Urothelium cell line (cell line): ENCODE data around the gene CELF3.
"Not testable (repeated sequence)": the region's sequence is repeated elsewhere in the genome, so short reads cannot be mapped to it uniquely, and the experiment has no call there.

Experiments
- DNase-seq: peaks from one replicate; pipeline ENCODE4 v3.0.0; 2011; ENCODE audit warnings: low spot score, mixed read lengths
- FAIRE-seq: peaks from 2 replicates; lab custom pipeline; 2011; peaks lifted over from hg19 to GRCh38; lab: Jason Lieb, UNC

Gene CELF3

DNA sequence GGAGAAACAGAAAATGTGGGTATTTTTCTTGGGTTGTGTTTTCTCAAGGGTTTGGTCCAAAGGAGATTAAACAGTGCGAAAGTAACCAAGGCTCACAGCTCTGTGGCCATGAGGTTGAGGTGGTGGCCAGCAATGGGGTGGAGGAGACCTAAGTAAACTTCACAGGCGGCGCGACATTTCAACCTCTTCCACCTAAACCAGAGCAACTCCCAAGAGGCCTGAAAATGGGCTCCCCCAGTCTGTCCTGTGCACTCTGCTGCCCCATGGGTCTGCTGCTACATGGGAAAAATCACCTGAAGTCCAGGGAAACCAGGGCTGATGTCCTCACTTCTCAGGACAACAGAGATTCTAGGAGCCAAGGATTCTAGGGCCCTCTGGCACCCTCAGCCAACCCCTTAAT lies 12.4 kb downstream of the CELF3 start:
- no peak for FAIRE-seq

DNA sequence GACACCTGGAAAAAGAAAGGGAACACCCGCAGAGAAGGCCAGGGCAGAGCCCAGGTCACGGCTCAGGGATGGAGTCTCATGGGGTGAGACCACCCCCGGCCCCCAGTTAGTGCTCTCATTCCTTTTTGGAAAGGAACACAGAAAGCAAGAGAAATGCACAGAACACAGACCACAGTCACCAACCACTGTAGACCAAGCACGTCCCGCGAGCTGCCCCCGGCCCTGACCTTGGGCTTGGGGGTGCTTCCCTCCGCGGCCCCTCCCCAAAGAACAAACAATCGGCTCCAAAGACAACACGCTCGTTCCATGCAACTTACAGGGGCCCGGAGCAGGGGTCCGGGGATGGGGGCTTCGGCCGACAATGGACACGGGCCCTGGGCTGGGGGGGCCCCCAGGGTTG lies 12.8 kb downstream of the CELF3 start:
- no peak for FAIRE-seq
- no peak for DNase-seq

More for the DNA sequence above, 12.4 kb downstream of the CELF3 start:
- no peak for DNase-seq

DNA sequence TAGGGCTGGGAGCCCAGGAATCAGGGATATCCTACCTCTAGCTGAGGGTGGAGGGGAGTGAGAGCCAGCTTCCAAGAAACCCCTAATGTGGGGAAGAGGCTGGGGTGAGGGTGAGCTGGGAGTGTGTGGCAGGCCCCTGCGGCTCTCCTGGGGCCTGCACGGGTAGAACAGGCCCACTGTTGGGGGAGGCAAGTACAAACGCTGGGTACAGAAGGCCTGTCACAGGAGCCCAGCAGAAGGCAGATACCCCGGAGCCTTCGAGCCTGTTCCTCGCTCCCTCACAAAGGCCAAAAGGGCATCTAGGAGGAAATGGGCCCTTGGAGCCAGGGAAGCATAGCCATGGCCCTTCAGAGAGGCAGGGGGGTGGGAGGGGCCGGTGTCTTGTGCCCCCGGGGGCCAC lies 13.7 kb downstream of the CELF3 start:
- no peak for FAIRE-seq
- DNase-seq: no peak

DNA sequence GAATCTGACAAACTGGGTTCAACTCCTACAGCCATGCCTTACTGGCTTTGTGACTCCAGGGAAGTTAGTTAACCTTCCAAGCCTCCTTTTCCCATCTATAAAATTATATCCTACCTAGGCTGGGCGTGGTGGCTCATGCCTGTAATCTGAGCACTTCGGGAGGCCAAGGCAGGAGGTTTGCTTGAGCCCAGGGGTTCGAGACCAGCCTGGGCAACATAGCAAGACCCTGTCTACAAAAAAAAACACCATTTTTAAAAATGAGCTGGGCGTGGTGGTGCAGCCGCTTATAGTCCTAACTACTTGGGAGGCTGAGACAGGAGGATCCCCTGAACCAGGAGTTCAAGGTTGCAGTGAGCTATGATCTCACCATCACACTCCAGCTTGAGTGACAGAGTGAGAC lies 15.1 kb downstream of the CELF3 start:
- FAIRE-seq: no peak

DNA sequence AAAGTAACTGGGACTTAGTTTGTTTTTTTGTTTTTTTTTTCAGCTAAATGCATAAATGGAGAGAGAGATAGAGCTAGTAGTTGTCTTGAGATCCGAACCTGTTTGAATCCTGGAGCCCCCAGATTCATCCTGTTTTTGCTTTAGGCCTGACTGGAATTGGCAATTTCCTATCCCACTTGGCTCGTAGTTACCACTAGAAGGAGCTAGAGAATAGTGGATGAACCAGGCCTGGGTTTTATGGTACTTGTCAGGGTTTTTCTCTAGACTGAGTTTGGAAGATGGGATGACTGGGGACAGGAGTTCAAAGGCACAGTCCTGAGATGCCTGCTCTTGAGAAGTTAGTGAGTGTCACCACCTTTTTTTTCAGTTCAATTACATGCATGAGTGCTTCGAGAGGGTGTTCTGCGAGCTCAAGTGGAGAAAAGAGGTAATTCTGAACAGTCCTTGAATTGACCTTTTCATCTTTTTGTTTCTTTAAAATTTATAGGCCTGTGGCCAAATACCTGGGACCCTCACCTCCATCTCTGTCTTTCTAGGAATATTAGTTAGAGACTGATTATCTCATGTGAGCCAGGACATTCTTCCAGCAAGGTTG lies 23.4 kb downstream of the CELF3 start:
- DNase-seq (no peak), FAIRE-seq (no peak)

More for the DNA sequence above, 15.1 kb downstream of the CELF3 start:
- no peak for DNase-seq

DNA sequence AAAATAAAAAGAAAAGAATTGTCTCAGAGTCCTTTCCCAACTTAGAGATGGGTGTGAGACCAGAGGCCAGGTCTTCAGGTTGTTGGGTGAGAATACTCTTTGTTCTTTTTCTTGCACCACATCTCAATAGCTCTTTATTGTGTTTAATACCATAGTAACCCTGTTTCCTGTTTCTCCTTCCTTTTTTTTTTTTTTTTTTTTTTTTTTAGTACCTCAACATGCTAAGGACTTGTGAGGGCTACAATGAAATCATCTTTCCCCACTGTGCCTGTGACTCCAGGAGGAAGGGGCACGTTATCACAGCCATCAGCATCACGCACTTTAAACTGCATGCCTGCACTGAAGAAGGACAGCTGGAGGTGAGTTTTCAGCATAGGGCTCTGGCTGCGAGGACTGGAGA lies 24.4 kb downstream of the CELF3 start:
- DNase-seq (no peak), FAIRE-seq (no peak)

DNA sequence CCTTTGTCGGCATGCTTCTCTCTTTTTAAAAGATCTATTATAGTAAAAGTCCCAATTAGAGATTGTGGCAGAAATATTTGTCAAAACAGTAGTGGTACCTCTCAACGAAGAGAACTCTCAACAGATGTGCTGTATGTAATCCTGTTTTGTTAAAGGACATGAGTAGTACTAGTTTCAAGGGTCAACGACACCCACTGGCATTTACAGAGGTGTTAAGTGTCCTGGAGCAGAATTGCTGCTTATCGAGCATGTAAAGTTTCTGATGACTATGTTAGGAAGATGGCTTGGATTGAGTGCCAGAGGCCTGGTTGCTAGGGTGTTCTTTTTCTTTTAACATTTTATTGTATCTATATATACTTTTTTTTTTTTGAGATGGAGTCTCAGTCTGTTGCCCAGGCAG lies 27.1 kb downstream of the CELF3 start:
- DNase-seq (no peak), FAIRE-seq (no peak)

DNA sequence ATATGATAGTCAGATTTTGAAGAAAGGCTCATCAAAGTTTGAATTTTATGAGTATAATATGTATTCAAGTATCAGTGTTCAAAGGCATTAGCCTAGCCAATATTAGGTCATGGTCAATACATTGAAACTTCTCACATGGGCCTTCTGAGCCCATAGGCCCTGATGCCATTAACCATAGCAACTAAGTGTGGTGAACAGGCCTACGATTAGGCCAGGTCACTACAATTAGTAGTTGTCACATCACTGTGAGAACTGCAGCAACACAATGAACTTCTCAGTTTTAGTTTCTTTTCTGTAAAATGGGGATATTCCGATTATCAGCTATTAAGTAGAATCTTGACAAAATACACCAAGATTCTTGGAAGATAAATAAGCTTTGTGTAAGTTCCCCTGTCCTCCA lies 30.0 kb downstream of the CELF3 start:
- no peak for DNase-seq
- FAIRE-seq: no peak

DNA sequence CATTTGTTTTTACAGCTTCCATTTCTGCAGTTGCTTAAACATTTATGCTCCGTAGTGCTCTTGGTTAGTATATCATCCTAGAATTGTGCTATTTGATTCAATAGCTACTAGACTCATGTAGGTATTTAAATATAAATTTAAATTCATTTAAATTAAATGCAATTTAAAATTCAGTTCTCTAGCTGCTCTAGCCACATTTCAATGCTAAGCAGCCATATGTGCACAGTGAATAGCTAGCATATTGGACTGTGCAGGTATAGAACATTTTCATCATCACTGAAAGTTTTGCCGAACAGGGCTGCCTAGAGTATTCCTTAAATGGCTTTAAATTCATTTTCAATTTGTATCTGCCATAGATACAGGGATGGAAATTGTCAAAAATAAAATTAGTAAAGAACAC lies 32.5 kb downstream of the CELF3 start:
- no peak for FAIRE-seq
- DNase-seq: no peak

DNA sequence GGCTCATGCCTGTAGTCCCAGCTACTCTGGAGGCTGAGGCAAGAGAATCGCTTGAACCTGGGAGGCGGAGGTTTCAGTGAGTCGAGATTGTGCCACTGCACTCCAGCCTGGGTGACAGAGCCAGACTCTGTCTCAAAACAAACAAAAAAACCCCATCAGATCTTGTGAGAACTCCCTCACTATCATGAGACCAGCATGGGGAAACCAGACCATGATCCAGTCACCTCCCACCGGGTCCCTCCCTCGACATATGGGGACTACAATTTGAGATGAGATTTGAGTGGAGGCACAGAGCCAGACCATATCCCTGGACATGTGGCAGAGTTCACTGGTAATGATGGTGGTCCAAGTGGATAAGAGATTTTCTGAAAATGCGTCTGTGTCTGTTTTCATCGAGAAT lies 33.7 kb downstream of the CELF3 start:
- FAIRE-seq, DNase-seq: not testable (repeated sequence)

DNA sequence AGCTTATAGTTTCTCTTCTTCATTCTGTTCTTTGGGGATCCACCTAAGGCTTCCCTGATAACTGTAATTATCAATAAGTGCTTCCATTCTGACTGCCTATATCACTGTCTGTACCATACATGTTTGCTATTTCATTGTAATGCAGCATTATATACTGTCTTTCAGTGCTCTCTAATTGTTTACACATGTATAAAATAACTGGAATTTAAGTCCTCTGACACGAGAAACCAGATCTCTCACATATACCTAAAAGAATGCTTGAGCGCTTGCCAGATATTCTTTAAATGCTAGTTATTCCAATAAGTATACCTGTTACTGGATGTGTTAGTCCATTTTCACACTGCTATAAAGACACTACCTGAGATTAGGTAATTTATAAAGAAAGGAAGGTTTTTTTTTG lies 34.7 kb downstream of the CELF3 start:
- no peak for FAIRE-seq
- DNase-seq: no peak

DNA sequence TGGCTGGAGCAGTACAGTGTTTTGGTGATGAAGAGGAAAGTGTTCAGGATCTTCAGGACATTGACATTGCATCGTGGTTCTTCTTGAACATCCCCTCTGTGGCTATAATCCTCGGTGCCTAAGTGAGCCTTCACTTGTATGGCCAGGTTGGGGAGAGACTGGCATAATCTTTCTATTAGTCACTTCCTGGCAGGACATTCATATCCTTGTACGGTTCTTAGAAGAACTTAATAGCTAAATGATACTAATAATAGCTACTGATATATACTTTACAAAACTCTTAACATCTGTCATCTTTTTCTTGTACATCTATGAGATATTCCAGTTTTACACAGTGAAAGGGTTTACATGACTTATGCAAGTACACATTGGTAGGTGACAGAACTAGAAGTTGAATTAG lies 35.8 kb downstream of the CELF3 start:
- no peak for FAIRE-seq

DNA sequence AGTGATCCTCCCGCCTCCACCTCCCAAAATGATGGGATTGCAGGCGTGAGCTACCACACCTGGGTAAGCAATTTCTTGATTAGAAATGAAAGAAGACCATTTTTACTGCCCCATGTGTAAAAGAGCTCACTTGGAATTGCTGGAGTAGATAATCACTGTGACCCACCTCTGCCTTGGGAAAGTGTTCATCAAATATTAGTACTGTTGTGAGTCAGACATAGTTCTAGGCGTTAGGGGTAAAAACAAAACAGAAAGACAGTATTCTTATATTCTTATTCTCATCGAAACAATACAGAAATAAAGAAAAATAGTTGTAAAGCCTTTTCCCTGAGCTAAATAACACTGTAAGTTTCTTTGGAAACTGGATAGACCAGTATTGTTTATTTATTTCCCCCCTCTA lies 36.2 kb downstream of the CELF3 start:
- DNase-seq: no peak
- no peak for FAIRE-seq

More for the DNA sequence above, 35.8 kb downstream of the CELF3 start:
- peak; percentile 81 for DNase-seq

DNA sequence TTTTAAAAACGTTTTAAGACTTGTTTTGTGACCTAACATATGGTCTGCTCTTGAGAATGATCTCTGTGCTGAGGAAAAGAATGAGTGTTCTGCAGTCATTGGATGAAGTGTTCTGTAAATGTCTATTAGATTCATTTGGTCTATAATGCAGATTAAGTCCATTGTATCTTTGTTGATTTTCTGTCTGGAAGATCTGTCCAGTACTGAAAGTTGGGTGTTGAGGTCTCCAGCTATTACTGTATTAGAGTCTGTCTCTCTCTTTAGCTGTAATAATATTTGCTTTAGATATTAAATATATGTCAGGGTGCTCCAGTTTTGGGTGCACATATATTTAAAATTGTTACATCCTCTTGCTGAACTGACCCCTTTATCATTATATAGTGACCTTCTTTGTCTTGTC lies 43.2 kb downstream of the CELF3 start:
- no peak for DNase-seq
- FAIRE-seq: no peak

DNA sequence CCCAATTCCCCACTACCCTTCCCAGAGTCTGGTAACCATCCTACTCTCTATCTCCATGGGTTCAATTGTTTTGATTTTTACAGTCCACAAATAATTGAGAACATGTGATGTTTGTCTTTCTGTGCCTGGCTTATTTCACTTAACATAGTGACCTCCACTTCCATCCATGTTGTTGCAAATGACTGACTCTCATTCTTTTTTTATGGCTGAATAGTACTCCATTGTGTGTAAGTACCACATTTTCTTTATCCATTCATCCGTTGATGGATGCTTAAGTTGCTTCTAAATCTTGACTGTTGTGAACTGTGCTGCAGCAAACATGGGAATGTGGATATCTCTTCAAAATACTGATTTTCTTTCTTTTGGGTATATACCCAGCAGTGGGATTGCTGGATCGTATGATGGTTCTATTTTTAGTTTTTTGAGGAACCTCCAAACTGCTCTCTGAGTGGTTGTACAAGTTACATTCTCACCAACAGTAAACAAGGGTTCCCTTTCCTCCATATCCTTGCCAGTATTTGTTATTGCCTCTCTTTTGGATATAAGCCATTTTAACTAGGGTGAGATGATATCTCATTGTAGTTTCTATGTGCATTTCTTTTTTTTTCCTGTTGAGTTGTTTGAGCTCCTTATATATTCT lies 46.4 kb downstream of the CELF3 start:
- not testable (repeated sequence) for DNase-seq, FAIRE-seq

DNA sequence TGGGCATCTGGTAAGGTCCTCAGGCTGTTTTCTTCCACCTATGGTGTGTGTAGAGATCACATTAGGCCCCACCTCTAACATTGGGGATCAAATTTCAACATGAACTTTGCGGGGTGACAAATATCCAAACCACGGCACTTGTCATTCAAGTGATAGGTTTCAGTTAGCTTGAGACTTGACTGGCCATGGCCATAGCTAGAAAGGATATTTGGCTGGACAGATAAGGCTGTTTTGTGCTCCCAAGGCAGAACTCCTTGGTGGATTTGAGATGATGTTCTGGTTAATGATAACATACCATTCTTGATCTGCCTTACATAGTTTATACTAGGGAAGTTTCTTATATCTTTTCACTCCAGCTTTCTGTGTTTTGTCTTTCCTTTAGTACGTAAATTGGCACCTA lies 48.5 kb downstream of the CELF3 start:
- DNase-seq: no peak
- no peak for FAIRE-seq

DNA sequence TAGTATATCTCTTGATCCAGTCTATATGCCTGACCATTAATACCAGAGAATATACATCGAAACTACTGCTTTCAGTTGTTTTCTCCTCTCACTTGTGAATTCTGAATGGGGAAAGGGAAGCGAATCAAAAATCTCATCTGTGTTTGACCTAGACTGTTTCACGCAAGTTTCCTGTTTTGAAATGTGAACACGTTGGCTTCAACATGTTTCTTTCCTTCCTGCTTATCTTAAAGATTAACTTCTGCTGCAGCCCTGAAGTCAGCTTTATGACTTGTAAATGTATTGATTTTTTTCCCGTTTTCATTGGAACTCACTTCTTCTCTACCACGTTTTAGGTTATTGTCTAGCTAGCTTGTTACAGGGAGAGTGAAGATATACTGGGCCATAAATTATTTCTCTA lies 54.9 kb downstream of the CELF3 start:
- DNase-seq: no peak
- FAIRE-seq: no peak

DNA sequence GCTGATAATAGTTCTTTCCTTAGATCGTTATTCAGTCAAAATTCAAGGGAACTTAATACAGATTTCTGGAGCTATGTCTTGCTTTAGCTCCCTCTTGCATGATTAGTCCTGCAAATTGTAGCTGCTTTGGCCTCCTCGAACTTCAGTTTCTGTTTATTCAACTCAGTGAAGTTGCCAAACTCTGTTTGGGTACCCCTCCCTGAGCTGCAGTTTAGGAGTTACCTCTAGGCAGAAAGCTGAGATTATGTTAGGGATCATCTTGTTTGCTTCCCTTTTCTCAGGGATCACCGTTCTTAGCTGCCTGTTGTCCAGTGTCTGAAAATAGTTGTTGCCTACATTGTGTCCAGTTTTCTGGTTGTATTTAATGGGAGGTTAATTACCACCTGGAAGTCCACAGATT lies 61.2 kb downstream of the CELF3 start:
- no peak for DNase-seq
- no peak for FAIRE-seq

DNA sequence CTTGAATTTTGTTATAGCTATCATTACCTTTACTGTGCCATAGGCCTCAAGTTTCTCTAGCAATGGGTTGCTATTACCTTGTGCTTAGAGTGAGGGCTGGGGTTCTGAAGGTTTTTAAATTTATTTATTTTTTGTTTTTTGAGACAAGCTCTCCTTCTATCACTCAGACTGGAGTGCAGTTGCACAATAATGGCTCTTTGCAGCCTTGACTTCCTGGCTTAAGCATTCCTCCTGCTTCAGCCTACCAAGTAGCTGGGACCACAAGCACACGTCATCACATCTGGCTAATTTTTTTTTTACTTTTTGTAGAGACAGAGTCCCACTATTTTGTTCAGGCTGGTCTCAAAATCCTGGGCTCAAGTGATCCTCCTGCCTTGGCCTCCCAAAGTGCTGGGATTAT lies 63.2 kb downstream of the CELF3 start:
- no peak for DNase-seq
- FAIRE-seq: no peak
